Mesenchymal stem cell (in vitro differentiated cells and primary cell): ENCODE results near the gene TAF10.
A peak's percentile ranks its signal among the peaks of the same experiment; 100 is the strongest.

ENCODE experiments used
- DNase-seq: peaks from one replicate; pipeline ENCODE4 v3.0.0-alpha.2; 2013
- H2AFZ ChIP-seq: one replicate; pipeline ENCODE4 v1.6.1; 2013; ENCODE audit warnings: low read depth, mild to moderate bottlenecking, control low read depth, inconsistent platforms, low read length, moderate library complexity
- H2AK5ac ChIP-seq: 2 replicates; pipeline ENCODE4 v1.6.1; 2013; ENCODE audit warnings: low read length, moderate library complexity, mild to moderate bottlenecking, inconsistent platforms; ENCODE audit not compliant: severe bottlenecking
- H2BK120ac ChIP-seq: one replicate; pipeline ENCODE4 v1.6.1; 2013; ENCODE audit warnings: low read depth, mild to moderate bottlenecking, inconsistent platforms, low read length, moderate library complexity
- H2BK12ac ChIP-seq, 2 experiments: one replicate each; pipeline ENCODE4 v1.6.1; 2013; ENCODE audit warnings: inconsistent platforms in 2 of 2, low read length in 2 of 2, mild to moderate bottlenecking in 2 of 2, moderate library complexity in 2 of 2, control low read depth in 1 of 2
- H2BK15ac ChIP-seq: one replicate; pipeline ENCODE4 v1.6.1; 2013; ENCODE audit warnings: mild to moderate bottlenecking, low read depth, inconsistent platforms; ENCODE audit not compliant: poor library complexity, severe bottlenecking
- H2BK5ac ChIP-seq: 2 replicates; pipeline ENCODE4 v1.6.1; 2013; ENCODE audit warnings: low read depth, mild to moderate bottlenecking, low read length, control low read depth, inconsistent platforms; ENCODE audit not compliant: poor library complexity, severe bottlenecking
- H3K14ac ChIP-seq, 2 experiments: one replicate each; pipeline ENCODE4 v1.6.1; 2013; ENCODE audit warnings: inconsistent platforms in 2 of 2, low read length in 2 of 2, control low read depth in 1 of 2, mild to moderate bottlenecking in 1 of 2, moderate library complexity in 1 of 2
- H3K18ac ChIP-seq, 2 experiments: one replicate each; pipeline ENCODE4 v1.6.1; 2013; ENCODE audit warnings: inconsistent platforms in 2 of 2, low read length in 2 of 2, control low read depth in 1 of 2, low read depth in 1 of 2, mild to moderate bottlenecking in 1 of 2
- H3K23ac ChIP-seq, 2 experiments: one replicate each; pipeline ENCODE4 v1.6.1; 2013; ENCODE audit warnings: inconsistent platforms in 2 of 2, low read length in 2 of 2, mild to moderate bottlenecking in 2 of 2, moderate library complexity in 2 of 2, control low read depth in 1 of 2
- H3K27ac ChIP-seq: 2 replicates; pipeline ENCODE4 v1.5.1; 2013; ENCODE audit warnings: mild to moderate bottlenecking, moderate library complexity, low read length, control low read depth, inconsistent platforms; ENCODE audit not compliant: poor library complexity, severe bottlenecking
- H3K27me3 ChIP-seq, 2 experiments: 2 replicates each; pipeline versions ENCODE4 v1.6.1 to v1.7.0; 2013; ENCODE audit warnings: low read length in 2 of 2, mild to moderate bottlenecking in 2 of 2, moderate library complexity in 2 of 2, control low read depth in 1 of 2, inconsistent platforms in 1 of 2; ENCODE audit not compliant: control insufficient read depth in 1 of 2, insufficient read depth in 1 of 2
- H3K36me3 ChIP-seq, 2 experiments: 2 replicates each; pipeline versions ENCODE4 v1.6.1 to v1.7.0; 2013; ENCODE audit warnings: low read length in 2 of 2, control low read depth in 1 of 2, inconsistent platforms in 1 of 2, low read depth in 1 of 2, mild to moderate bottlenecking in 1 of 2; ENCODE audit not compliant: insufficient read depth in 2 of 2, control insufficient read depth in 1 of 2
- H3K4ac ChIP-seq, 2 experiments: one replicate each; pipeline ENCODE4 v1.6.1; 2013; ENCODE audit warnings: inconsistent platforms in 2 of 2, low read length in 2 of 2, mild to moderate bottlenecking in 2 of 2, moderate library complexity in 2 of 2, control low read depth in 1 of 2, low read depth in 1 of 2
- H3K4me1 ChIP-seq: 2 replicates; pipeline ENCODE4 v1.6.1; 2013; ENCODE audit warnings: low read depth, low read length, control low read depth; ENCODE audit not compliant: control insufficient read depth, insufficient read depth
- H3K4me2 ChIP-seq: 2 replicates; pipeline ENCODE4 v1.6.1; 2013; ENCODE audit warnings: low read length, mild to moderate bottlenecking, inconsistent platforms; ENCODE audit not compliant: poor library complexity, severe bottlenecking
- H3K4me3 ChIP-seq, 2 experiments: 2 replicates each; pipeline versions ENCODE4 v1.5.1 to v1.7.0; 2013; ENCODE audit warnings: low read length in 2 of 2, mild to moderate bottlenecking in 2 of 2, control low read depth in 1 of 2, low read depth in 1 of 2; ENCODE audit not compliant: insufficient read depth in 1 of 2
- H3K79me1 ChIP-seq: replicated peaks from 2 replicates; pipeline ENCODE4 v1.6.1; 2013; ENCODE audit warnings: mild to moderate bottlenecking, control low read depth, low read length, inconsistent platforms; ENCODE audit not compliant: poor library complexity, severe bottlenecking
- H3K9ac ChIP-seq: 2 replicates; pipeline ENCODE4 v1.7.0; 2013; ENCODE audit warnings: mild to moderate bottlenecking, low read length, moderate library complexity
- H3K9me3 ChIP-seq: 2 replicates; pipeline ENCODE4 v1.7.0; 2013; ENCODE audit warnings: mild to moderate bottlenecking, low read length; ENCODE audit not compliant: control insufficient read depth
- H4K8ac ChIP-seq: one replicate; pipeline ENCODE4 v1.6.1; 2013; ENCODE audit warnings: inconsistent platforms, mild to moderate bottlenecking, low read length, moderate library complexity
- H4K91ac ChIP-seq: one replicate; pipeline ENCODE4 v1.6.1; 2013; ENCODE audit warnings: mild to moderate bottlenecking, low read length, inconsistent platforms
- WGBS: methylation state at CpG from one replicate; pipeline ENCODE4 v1.1.7; 2013; ENCODE audit warnings: mixed read lengths; 5-methylcytosine and 5-hydroxymethylcytosine counted together

Gene TAF10

GRCh38 chr11:6594142-6594768 lies 17.8 kb downstream of the TAF10 start:
- Histone ChIP-seq H3K36me3 (peaks cover 15 to 74% of the 10 kb centered on the region in 2 experiments), H2AFZ (no peak overlapping the region), H2BK5ac (no peak overlapping the region), H2BK12ac (no peak overlapping the region), H3K14ac (no peak overlapping the region), H3K4me3 (no peak overlapping the region), H2BK15ac (no peak overlapping the region), H3K23ac (no peak overlapping the region), H3K18ac (no peak overlapping the region), H4K91ac (no peak overlapping the region), H2AK5ac (no peak overlapping the region), H4K8ac (no peak overlapping the region), H3K4me2 (no peak overlapping the region), H3K9ac (no peak overlapping the region), H3K9me3 (no peaks in the 10 kb centered on the region), H3K4me1 (no peaks in the 10 kb centered on the region), H3K79me1 (peaks cover 29% of the 10 kb centered on the region), H3K4ac (no peak overlapping the region), H2BK120ac (no peak overlapping the region), H3K27ac (no peak overlapping the region), H3K27me3 (no peaks in the 10 kb centered on the region)
- no peak for DNase-seq
- 98% methylated on average over 3 of the region's 3 CpGs for WGBS

DNA sequence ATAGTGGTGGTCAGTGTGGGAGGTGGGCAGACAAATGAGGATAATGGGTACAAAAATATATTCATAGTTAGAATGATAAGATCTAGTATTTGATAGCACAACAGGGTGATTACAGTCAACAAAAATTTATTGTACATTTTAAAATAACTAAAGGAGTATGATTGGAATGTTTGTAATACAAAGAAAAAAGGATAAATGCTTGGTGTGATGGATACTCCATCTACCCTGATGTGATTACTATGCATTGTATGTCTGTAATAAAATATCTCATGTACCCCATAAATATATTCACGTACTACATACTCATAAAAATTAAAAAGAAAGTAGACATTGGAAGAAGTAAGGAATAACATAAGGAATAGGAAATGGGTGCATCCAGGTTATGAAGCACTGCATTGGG lies 24.0 kb downstream of the TAF10 start:
- peaks cover 4 to 16% of the 10 kb centered on the region in 2 experiments for H3K36me3 ChIP-seq

GRCh38 chr11:6587360-6587953 lies 24.6 kb downstream of the TAF10 start:
- Histone ChIP-seq H3K23ac (peak overlapping the region in 1 of 2 experiments; percentile 77), H3K4me3 (peak overlapping the region in 1 of 2 experiments; percentile 22), H2AFZ (no peak overlapping the region), H3K27ac (no peak overlapping the region), H2BK5ac (no peak overlapping the region), H3K36me3 (peaks cover 4 to 13% of the 10 kb centered on the region in 2 experiments), H2BK120ac (no peak overlapping the region), H3K18ac (no peak overlapping the region), H3K9me3 (peaks cover 17% of the 10 kb centered on the region), H3K27me3 (no peaks in the 10 kb centered on the region), H2BK12ac (no peak overlapping the region), H3K79me1 (peaks cover 4% of the 10 kb centered on the region), H3K4ac (peak overlapping the region in 1 of 2 experiments; percentile 0), H3K4me2 (no peak overlapping the region), H2BK15ac (no peak overlapping the region), H2AK5ac (no peak overlapping the region), H4K8ac (peak overlapping the region; percentile 77), H3K14ac (no peak overlapping the region), H3K4me1 (peaks cover 11% of the 10 kb centered on the region), H4K91ac (peak overlapping the region; percentile 7), H3K9ac (no peak overlapping the region)
- WGBS, result 86% methylated on average over 11 of the region's 11 CpGs
- DNase-seq, result no peak

More for the DNA sequence above, 24.0 kb downstream of the TAF10 start:
- Histone ChIP-seq H3K23ac (no peak overlapping the region), H3K9ac (no peak overlapping the region), H3K18ac (no peak overlapping the region), H4K8ac (no peak overlapping the region), H4K91ac (no peak overlapping the region), H3K4me2 (no peak overlapping the region), H2BK5ac (no peak overlapping the region), H3K4ac (no peak overlapping the region), H2BK12ac (no peak overlapping the region), H3K4me3 (no peak overlapping the region), H3K14ac (no peak overlapping the region), H2BK15ac (no peak overlapping the region), H3K27ac (no peak overlapping the region), H2AFZ (no peak overlapping the region), H2AK5ac (no peak overlapping the region), H3K9me3 (peaks cover 17% of the 10 kb centered on the region), H3K27me3 (no peaks in the 10 kb centered on the region), H2BK120ac (no peak overlapping the region), H3K79me1 (peaks cover 9% of the 10 kb centered on the region), H3K4me1 (peaks cover 11% of the 10 kb centered on the region)
- no peak for DNase-seq
- no CpG with 5 or more reads among the region's 1 CpG for WGBS

DNA sequence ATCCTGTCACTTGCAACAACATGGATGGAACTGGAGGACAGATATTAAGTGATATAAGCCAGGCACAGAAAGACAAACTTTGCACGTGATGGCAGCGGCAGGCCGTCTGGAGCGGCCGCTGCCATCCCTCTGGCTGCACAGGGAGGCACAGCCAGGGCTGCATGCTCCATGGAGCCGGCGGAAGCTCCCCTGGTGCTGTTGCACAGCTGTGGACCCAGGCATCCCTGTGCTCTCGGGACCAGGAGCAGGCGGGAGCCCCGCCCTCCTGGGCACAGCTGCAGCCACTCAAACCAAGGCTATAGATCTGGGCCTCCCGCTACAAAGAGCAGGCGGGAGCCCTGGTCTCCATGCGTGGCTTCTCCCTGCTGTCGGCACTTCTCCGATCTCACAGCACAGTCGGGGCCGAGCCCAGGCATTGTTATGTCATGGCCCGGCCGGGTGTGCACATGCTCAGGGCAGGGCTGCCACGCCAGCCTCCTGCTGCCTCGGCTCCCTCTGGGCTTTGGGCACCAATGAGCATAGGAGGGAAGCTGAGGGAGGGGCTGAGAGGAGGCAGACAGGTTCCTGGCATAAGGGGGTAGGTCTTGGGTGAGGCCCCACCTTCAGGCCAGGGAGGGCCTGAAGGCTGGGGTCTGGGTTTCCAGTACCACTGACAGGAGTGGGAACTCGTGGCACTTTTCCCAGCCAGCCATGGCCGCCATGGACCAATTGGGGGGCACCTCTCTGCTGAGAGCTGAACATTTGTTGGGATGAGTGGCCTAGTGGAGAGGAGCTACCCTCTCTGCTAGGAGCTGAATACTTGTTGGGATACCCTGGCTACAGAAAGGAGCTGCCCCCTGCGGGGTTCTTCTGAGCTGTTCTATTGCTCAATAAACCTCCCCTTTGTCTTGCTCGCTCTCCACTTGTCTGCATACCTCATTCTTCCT lies 25.3 kb downstream of the TAF10 start:
- Histone ChIP-seq H3K18ac (peak overlapping the region in 1 of 2 experiments; percentile 28), H4K91ac (no peak overlapping the region), H2BK5ac (no peak overlapping the region), H3K79me1 (peaks cover 4% of the 10 kb centered on the region), H3K9me3 (peaks cover 17% of the 10 kb centered on the region), H3K4me2 (peak overlapping the region; percentile 62), H2BK120ac (no peak overlapping the region), H3K4me3 (peak overlapping the region in 1 of 2 experiments; percentile 3), H3K4me1 (peaks cover 11% of the 10 kb centered on the region), H3K23ac (no peak overlapping the region), H3K27me3 (no peaks in the 10 kb centered on the region), H3K36me3 (peaks cover 4 to 5% of the 10 kb centered on the region in 2 experiments), H2BK15ac (no peak overlapping the region), H2AFZ (no peak overlapping the region), H2AK5ac (no peak overlapping the region), H3K9ac (no peak overlapping the region), H3K14ac (no peak overlapping the region), H3K27ac (no peak overlapping the region), H4K8ac (no peak overlapping the region), H2BK12ac (no peak overlapping the region), H3K4ac (no peak overlapping the region)
- peak; percentile 22 for DNase-seq
- WGBS, result 37% methylated on average over 25 of the region's 25 CpGs
